SK-N-SH (cell line): ENCODE data around the gene SPATA20.

Experiments
- NFIC ChIP-seq: IDR thresholded peaks from 2 replicates; pipeline ENCODE4 v1.4.0; 2012; ENCODE audit warnings: borderline replicate concordance
- POLR2AphosphoS5 ChIP-seq: IDR thresholded peaks from 2 replicates; pipeline ENCODE4 v1.6.1; 2012; ENCODE audit warnings: low read depth, low read length
- RFX5 ChIP-seq: IDR thresholded peaks from 2 replicates; pipeline ENCODE4 v1.6.1; 2012; ENCODE audit warnings: mild to moderate bottlenecking, improper control_type of control experiment, low read length
- TCF12 ChIP-seq: IDR thresholded peaks from 2 replicates; pipeline ENCODE4 v1.4.0; 2012

DNA sequence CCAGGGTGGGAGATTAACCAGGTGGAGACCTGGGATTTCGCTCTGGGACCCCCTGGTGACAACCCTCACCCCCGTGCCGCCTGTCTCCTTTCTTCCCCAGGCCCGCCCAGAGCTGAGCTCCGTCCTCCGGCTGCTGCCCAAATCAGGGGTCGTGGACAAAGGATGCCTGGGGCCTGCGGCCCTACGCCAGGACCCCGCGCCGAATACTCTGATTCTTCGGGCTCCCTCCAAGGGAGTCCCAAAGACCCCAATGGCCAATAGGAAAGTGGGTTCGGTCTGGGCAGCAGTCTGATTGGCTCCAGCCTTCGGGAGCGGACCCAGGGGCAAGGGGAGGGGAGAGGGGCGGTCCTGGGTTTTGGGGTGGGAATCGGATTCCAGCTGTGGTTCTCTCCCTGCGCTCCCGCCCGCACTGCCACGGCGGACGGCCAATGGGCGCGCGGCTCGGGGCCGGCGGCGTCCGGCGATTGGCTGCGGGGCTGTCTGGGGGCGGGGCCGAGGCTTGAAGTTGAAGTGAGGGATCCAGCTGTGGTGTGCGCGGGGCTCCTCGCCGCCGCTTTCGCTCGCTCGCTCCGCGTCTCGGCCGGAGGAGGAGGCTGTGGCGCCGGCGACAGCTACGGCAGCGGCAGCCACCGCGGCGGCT is 13.3 kb downstream of the SPATA20 start, which contains the start of gene CACNA1G:
- no peak for TF ChIP-seq NFIC
- TF ChIP-seq POLR2AphosphoS5: no peak
- TF ChIP-seq RFX5: peak; percentile 87; the same call in 1 of the 2 replicates
- no peak for TF ChIP-seq TCF12
